GM18951 (cell line): ENCODE results near the gene TMEM131L.
A peak's percentile ranks its signal among the peaks of the same experiment; 100 is the strongest.

Source experiments
- POLR2A ChIP-seq: IDR thresholded peaks from 4 replicates; pipeline ENCODE4 v1.6.1; 2011; ENCODE audit warnings: mild to moderate bottlenecking; ENCODE audit not compliant: insufficient read length, insufficient read depth; ENCODE audit errors: extremely low read depth
- in situ Hi-C: fragments of 300-500 bp; cut with MboI; formaldehyde crosslinking; loops from one replicate; pipeline ENCODE4 v1.12.0; 2022; ENCODE audit warnings: low sequenced_read_pairs, mixed read lengths, inconsistent platforms; ENCODE audit not compliant: unreplicated experiment

TMEM131L gene

GRCh38 chr4:153531976-153532626, 65.9 kb downstream of the TMEM131L start:
- in situ Hi-C loops, result no loop called here
- no peak for TF ChIP-seq POLR2A

GRCh38 chr4:153532636-153533035, 66.5 kb downstream of the TMEM131L start:
- in situ Hi-C loops, result no loop called here

GRCh38 chr4:153533387-153533786, 67.2 kb downstream of the TMEM131L start:
- no peak for TF ChIP-seq POLR2A
- in situ Hi-C loops, result no loop called here

More at GRCh38 chr4:153532636-153533035, 66.5 kb downstream of the TMEM131L start:
- TF ChIP-seq POLR2A, result no peak

GRCh38 chr4:153534792-153535629, 68.9 kb downstream of the TMEM131L start:
- in situ Hi-C loops, result no loop called here
- no peak for TF ChIP-seq POLR2A

- TF ChIP-seq POLR2A, result peak; percentile 8
Measured at GRCh38 chr4:153535772-153536513, 69.8 kb downstream of the TMEM131L start.

GRCh38 chr4:153537493-153537960, 71.4 kb downstream of the TMEM131L start:
- no peak for TF ChIP-seq POLR2A
- in situ Hi-C loops, result no loop called here

More at GRCh38 chr4:153535772-153536513, 69.8 kb downstream of the TMEM131L start:
- in situ Hi-C loops, result no loop called here

- no peak for TF ChIP-seq POLR2A
- in situ Hi-C loops, result no loop called here
Measured at GRCh38 chr4:153538487-153539357, 72.6 kb downstream of the TMEM131L start.

- no peak for TF ChIP-seq POLR2A
- in situ Hi-C loops, result no loop called here
Measured at GRCh38 chr4:153539422-153539821, 73.3 kb downstream of the TMEM131L start.

GRCh38 chr4:153541456-153542096, 75.4 kb downstream of the TMEM131L start:
- in situ Hi-C loops, result no loop called here
- no peak for TF ChIP-seq POLR2A

- no peak for TF ChIP-seq POLR2A
- in situ Hi-C loops, result no loop called here
Measured at GRCh38 chr4:153542131-153542530, 76.0 kb downstream of the TMEM131L start.

- in situ Hi-C loops, result no loop called here
- no peak for TF ChIP-seq POLR2A
Measured at GRCh38 chr4:153542834-153543233, 76.7 kb downstream of the TMEM131L start.

- in situ Hi-C loops, result no loop called here
- no peak for TF ChIP-seq POLR2A
Measured at GRCh38 chr4:153543351-153543750, 77.2 kb downstream of the TMEM131L start.
